HepG2 (cell line): ENCODE results near the gene EVPLL. TPM values are rescaled to one million over a fixed set of nuclear protein-coding genes. Genes with fewer than 3 reads are reported as not detected.
A peak's percentile ranks its signal among the peaks of the same experiment; 100 is the strongest.

Source experiments
- CEBPB ChIP-seq: IDR thresholded peaks from 2 replicates; pipeline ENCODE4 v1.6.1; 2011; ENCODE audit warnings: low read depth, low read length, improper control_type of control experiment, borderline replicate concordance
- CENPX ChIP-seq: sonication (generic); formaldehyde crosslinking; IDR thresholded peaks from 2 replicates; pipeline ENCODE4 v1.9.0; 2021; ENCODE audit warnings: mild to moderate bottlenecking, missing genetic modification reagents, moderate library complexity
- FOSL1 ChIP-seq: sonication (generic); formaldehyde crosslinking; IDR thresholded peaks from 2 replicates; pipeline ENCODE4 v1.9.0; 2021; ENCODE audit warnings: missing genetic modification reagents, borderline replicate concordance
- HDAC1 ChIP-seq: sonication (generic); formaldehyde crosslinking; IDR thresholded peaks from 2 replicates; pipeline ENCODE4 v1.5.1; 2020; ENCODE audit warnings: mild to moderate bottlenecking, missing genetic modification reagents
- HOXA7 ChIP-seq: sonication (generic); formaldehyde crosslinking; IDR thresholded peaks from 2 replicates; pipeline ENCODE4 v1.8.1; 2022; ENCODE audit warnings: mild to moderate bottlenecking, missing genetic modification reagents, moderate library complexity
- IKZF1 ChIP-seq: fragments of 450-650 bp; IDR thresholded peaks from 2 replicates; pipeline ENCODE4 v1.7.1; 2016
- IRF9 ChIP-seq: sonication (generic); formaldehyde crosslinking; IDR thresholded peaks from 2 replicates; pipeline ENCODE4 v1.8.0; 2022; ENCODE audit warnings: missing genetic modification reagents, mild to moderate bottlenecking, borderline replicate concordance
- SMAD9 ChIP-seq: sonication (generic); formaldehyde crosslinking; IDR thresholded peaks from 2 replicates; pipeline ENCODE4 v1.5.1; 2020; ENCODE audit warnings: mild to moderate bottlenecking, missing genetic modification reagents
- ZFYVE20 ChIP-seq: sonication (generic); formaldehyde crosslinking; IDR thresholded peaks from 2 replicates; pipeline ENCODE4 v1.8.0; 2023; ENCODE audit warnings: low read depth, mild to moderate bottlenecking, moderate library complexity, missing genetic modification reagents, borderline replicate concordance
- ZIK1 ChIP-seq: sonication (generic); formaldehyde crosslinking; IDR thresholded peaks from 2 replicates; pipeline ENCODE4 v1.5.0; 2020; ENCODE audit warnings: mild to moderate bottlenecking, low read depth, missing genetic modification reagents, borderline replicate concordance
- ZNF615 ChIP-seq: sonication (generic); formaldehyde crosslinking; IDR thresholded peaks from 2 replicates; pipeline ENCODE4 v1.5.0; 2020; ENCODE audit warnings: mild to moderate bottlenecking, missing genetic modification reagents, borderline replicate concordance
- polyA plus RNA-seq, 8 experiments: library from polyadenylated mRNA; depleted of rRNA in 3 of 8; stranded (reverse) in 7 of 8; unstranded in 1 of 8; fragments of >200 nt; fragmentation: Illumina TruSeq in 4 of 8; extraction: Trizol in 4 of 8; gene quantifications; 2 replicates each; pipeline versions ENCODE4 v1.2.1 to v1.2.3, GENCODE V29; 2011 to 2016; ENCODE audit warnings: low read depth in 4 of 8, missing spikeins in 1 of 8, mixed read lengths in 1 of 8; ENCODE audit not compliant: insufficient read depth in 1 of 8
- total RNA-seq, 5 experiments: library from RNA; depleted of rRNA; stranded (reverse); fragments of >200 nt; fragmentation: Illumina TruSeq; extraction: Trizol; gene quantifications; 2 replicates each; pipeline ENCODE4 v1.2.3, GENCODE V29; 2016; ENCODE audit warnings: low read depth in 1 of 5
- TF ChIP-seq, protein P1 (sequence below): sonication (generic); formaldehyde crosslinking; IDR thresholded peaks from 2 replicates; pipeline ENCODE4 v1.4.0; 2020; ENCODE audit warnings: mild to moderate bottlenecking, missing genetic modification reagents
- TF ChIP-seq, protein P2 (sequence below): sonication (generic); formaldehyde crosslinking; IDR thresholded peaks from 2 replicates; pipeline ENCODE4 v1.5.0; 2020; ENCODE audit warnings: mild to moderate bottlenecking, low read depth, missing genetic modification reagents, borderline replicate concordance
- TF ChIP-seq, protein P3 (sequence below): sonication (generic); formaldehyde crosslinking; conservative IDR thresholded peaks from 2 replicates; pipeline ENCODE4 v1.4.0; 2020; ENCODE audit warnings: missing genetic modification reagents
- TF ChIP-seq, protein P4 (sequence below): sonication (generic); formaldehyde crosslinking; IDR thresholded peaks from 2 replicates; pipeline ENCODE4 v1.8.0; 2022; ENCODE audit warnings: missing genetic modification reagents, low read depth, mild to moderate bottlenecking, borderline replicate concordance

Gene EVPLL
- total and polyA plus RNA-seq, 2 of the 13 experiments (the other 11 are each of a cell fraction or from before 2014, with no cell fraction given), result 0.07 TPM; not detected in 1

DNA sequence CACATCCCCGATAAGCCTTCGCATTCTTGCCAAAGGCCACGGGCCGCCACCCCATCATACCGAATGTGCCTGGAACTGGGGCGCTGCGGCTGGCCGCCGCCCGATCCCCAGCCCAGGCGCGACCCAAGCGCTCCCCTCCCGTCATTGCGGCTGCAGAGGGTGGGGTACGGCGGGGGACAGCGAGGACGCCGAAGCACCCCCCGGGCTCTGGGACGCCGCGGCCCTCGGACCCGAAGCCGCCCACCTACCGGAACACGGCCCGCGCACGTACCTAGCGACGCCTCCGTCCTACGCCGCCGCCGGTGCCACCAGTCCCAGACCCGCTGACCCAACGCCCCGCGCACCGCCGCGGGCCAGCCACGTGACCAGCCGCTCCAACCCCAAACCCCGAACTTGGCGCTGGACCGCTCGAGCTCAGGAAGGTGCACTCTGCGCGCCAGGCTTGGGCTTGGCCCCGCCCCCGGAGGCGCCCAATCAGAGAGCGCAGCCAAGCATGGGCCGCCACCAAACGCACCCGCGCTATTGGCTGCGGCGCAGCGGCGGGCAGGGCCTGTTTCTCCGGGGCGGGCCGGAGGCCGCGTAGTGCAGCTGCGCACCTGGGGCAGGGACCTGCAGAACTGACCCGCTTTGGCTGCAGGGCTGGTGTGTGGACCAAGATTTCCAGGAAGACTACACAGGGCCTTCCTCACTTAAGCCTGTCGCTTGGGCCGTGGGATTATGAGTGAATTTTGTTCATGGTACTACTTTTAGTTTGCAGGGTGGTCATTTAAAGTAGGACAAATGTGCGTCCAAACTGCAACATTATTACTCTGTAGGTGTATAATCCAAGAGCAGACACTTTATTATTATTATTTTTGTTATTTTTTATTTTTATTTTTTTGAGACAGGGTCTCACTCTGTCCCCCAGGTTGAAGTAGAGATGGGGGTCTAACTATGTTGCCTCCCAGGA lies 14.2 kb upstream of the EVPLL start, which contains the start of gene SHMT1 (continued):
- TF ChIP-seq, protein P1, sequence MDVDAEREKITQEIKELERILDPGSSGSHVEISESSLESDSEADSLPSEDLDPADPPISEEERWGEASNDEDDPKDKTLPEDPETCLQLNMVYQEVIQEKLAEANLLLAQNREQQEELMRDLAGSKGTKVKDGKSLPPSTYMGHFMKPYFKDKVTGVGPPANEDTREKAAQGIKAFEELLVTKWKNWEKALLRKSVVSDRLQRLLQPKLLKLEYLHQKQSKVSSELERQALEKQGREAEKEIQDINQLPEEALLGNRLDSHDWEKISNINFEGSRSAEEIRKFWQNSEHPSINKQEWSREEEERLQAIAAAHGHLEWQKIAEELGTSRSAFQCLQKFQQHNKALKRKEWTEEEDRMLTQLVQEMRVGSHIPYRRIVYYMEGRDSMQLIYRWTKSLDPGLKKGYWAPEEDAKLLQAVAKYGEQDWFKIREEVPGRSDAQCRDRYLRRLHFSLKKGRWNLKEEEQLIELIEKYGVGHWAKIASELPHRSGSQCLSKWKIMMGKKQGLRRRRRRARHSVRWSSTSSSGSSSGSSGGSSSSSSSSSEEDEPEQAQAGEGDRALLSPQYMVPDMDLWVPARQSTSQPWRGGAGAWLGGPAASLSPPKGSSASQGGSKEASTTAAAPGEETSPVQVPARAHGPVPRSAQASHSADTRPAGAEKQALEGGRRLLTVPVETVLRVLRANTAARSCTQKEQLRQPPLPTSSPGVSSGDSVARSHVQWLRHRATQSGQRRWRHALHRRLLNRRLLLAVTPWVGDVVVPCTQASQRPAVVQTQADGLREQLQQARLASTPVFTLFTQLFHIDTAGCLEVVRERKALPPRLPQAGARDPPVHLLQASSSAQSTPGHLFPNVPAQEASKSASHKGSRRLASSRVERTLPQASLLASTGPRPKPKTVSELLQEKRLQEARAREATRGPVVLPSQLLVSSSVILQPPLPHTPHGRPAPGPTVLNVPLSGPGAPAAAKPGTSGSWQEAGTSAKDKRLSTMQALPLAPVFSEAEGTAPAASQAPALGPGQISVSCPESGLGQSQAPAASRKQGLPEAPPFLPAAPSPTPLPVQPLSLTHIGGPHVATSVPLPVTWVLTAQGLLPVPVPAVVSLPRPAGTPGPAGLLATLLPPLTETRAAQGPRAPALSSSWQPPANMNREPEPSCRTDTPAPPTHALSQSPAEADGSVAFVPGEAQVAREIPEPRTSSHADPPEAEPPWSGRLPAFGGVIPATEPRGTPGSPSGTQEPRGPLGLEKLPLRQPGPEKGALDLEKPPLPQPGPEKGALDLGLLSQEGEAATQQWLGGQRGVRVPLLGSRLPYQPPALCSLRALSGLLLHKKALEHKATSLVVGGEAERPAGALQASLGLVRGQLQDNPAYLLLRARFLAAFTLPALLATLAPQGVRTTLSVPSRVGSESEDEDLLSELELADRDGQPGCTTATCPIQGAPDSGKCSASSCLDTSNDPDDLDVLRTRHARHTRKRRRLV (CRISPR knock-in tag), result no peak
- no peak for TF ChIP-seq CENPX (CRISPR knock-in tag)
- no peak for TF ChIP-seq IKZF1
- TF ChIP-seq HOXA7, result no peak
- TF ChIP-seq, protein P2, sequence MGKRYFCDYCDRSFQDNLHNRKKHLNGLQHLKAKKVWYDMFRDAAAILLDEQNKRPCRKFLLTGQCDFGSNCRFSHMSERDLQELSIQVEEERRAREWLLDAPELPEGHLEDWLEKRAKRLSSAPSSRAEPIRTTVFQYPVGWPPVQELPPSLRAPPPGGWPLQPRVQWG (CRISPR knock-in tag), result no peak
- TF ChIP-seq ZIK1, result 0 out of 2 replicates have a peak, but pooled peaks have one; percentile 72
- TF ChIP-seq HDAC1, result peak; percentile 96
- TF ChIP-seq IRF9 (CRISPR knock-in tag), result peak; percentile 86
- no peak for TF ChIP-seq CEBPB
- no peak for TF ChIP-seq SMAD9 (CRISPR knock-in tag)
- no peak for TF ChIP-seq FOSL1 (CRISPR knock-in tag)
- TF ChIP-seq ZFYVE20 (CRISPR knock-in tag), result no peak
- TF ChIP-seq, protein P3, sequence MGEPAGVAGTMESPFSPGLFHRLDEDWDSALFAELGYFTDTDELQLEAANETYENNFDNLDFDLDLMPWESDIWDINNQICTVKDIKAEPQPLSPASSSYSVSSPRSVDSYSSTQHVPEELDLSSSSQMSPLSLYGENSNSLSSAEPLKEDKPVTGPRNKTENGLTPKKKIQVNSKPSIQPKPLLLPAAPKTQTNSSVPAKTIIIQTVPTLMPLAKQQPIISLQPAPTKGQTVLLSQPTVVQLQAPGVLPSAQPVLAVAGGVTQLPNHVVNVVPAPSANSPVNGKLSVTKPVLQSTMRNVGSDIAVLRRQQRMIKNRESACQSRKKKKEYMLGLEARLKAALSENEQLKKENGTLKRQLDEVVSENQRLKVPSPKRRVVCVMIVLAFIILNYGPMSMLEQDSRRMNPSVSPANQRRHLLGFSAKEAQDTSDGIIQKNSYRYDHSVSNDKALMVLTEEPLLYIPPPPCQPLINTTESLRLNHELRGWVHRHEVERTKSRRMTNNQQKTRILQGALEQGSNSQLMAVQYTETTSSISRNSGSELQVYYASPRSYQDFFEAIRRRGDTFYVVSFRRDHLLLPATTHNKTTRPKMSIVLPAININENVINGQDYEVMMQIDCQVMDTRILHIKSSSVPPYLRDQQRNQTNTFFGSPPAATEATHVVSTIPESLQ (CRISPR knock-in tag), result no peak
- TF ChIP-seq, protein P4, sequence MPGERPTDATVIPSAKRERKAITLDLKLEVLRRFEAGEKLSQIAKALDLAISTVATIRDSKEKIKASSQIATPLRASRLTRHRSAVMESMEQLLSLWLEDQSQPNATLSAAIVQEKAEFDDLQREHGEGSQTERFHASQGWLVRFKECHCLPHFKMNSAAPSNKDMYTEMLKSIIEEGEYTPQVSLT (CRISPR knock-in tag), result no peak
- no peak for TF ChIP-seq ZNF615
